Mesendoderm (in vitro differentiated cells): ENCODE measurements around the gene CAMK2N1.

Experiments
- DNase-seq: peaks from one replicate; pipeline ENCODE4 v3.0.0; 2013
- H2AK5ac ChIP-seq: 2 replicates; pipeline ENCODE4 v1.6.1; 2013; ENCODE audit warnings: low read length, inconsistent platforms
- H2BK120ac ChIP-seq: 2 replicates; pipeline ENCODE4 v1.6.1; 2013; ENCODE audit warnings: low read depth, mild to moderate bottlenecking, low read length, moderate library complexity, mixed read lengths
- H2BK15ac ChIP-seq: replicated peaks from 2 replicates; pipeline ENCODE4 v1.6.1; 2013; ENCODE audit warnings: low read depth, mild to moderate bottlenecking, moderate library complexity
- H2BK5ac ChIP-seq: 2 replicates; pipeline ENCODE4 v1.6.1; 2013; ENCODE audit warnings: low read length, inconsistent platforms
- H3K18ac ChIP-seq: 2 replicates; pipeline ENCODE4 v1.6.1; 2013; ENCODE audit warnings: mild to moderate bottlenecking, low read length, mixed read lengths
- H3K23ac ChIP-seq: one replicate; pipeline ENCODE4 v1.6.1; 2013; ENCODE audit warnings: low read length
- H3K27ac ChIP-seq: 2 replicates; pipeline ENCODE4 v1.5.1; 2013; ENCODE audit warnings: low read depth, mild to moderate bottlenecking, inconsistent platforms, low read length, moderate library complexity
- H3K27me3 ChIP-seq: 2 replicates; pipeline ENCODE4 v1.6.1; 2013; ENCODE audit warnings: low read length, control low read depth, mild to moderate bottlenecking, inconsistent platforms; ENCODE audit not compliant: insufficient read depth, poor library complexity
- H3K36me3 ChIP-seq: 2 replicates; pipeline ENCODE4 v1.6.1; 2013; ENCODE audit warnings: low read length, inconsistent platforms; ENCODE audit not compliant: control insufficient read depth, insufficient read depth
- H3K4ac ChIP-seq: one replicate; pipeline ENCODE4 v1.6.1; 2013; ENCODE audit warnings: low read depth, mild to moderate bottlenecking, low read length, moderate library complexity
- H3K4me1 ChIP-seq: 2 replicates; pipeline ENCODE4 v1.6.1; 2013; ENCODE audit warnings: low read depth, low read length, inconsistent platforms; ENCODE audit not compliant: control insufficient read depth
- H3K4me2 ChIP-seq: 2 replicates; pipeline ENCODE4 v1.6.1; 2013; ENCODE audit warnings: low read length
- H3K4me3 ChIP-seq: 2 replicates; pipeline ENCODE4 v1.5.1; 2013; ENCODE audit warnings: mild to moderate bottlenecking, low read length
- H3K56ac ChIP-seq: one replicate; pipeline ENCODE4 v1.6.1; 2013; ENCODE audit warnings: low read length
- H3K79me1 ChIP-seq: 2 replicates; pipeline ENCODE4 v1.6.1; 2013; ENCODE audit warnings: low read length, inconsistent platforms
- H3K79me2 ChIP-seq: 2 replicates; pipeline ENCODE4 v1.6.1; 2013; ENCODE audit warnings: mild to moderate bottlenecking, low read length; ENCODE audit not compliant: control insufficient read depth, insufficient read depth
- H3K9ac ChIP-seq: 2 replicates; pipeline ENCODE4 v1.6.1; 2013; ENCODE audit warnings: low read length, inconsistent platforms
- H4K5ac ChIP-seq: one replicate; pipeline ENCODE4 v1.6.1; 2013; ENCODE audit warnings: low read length
- H4K8ac ChIP-seq: one replicate; pipeline ENCODE4 v1.6.1; 2013; ENCODE audit warnings: low read depth, mild to moderate bottlenecking, control low read depth, low read length, moderate library complexity
- WGBS: extraction: QIAGEN DNeasy Blood & Tissue Kit; methylation state at CpG from one replicate; pipeline ENCODE4 v1.1.7; 2013; ENCODE audit warnings: low lambda C conversion rate, missing lambda C conversion rate; ENCODE audit not compliant: insufficient coverage; ENCODE audit errors: extremely low coverage; 5-methylcytosine and 5-hydroxymethylcytosine counted together

CAMK2N1 gene

GRCh38 chr1:20449735-20450311 lies 36.2 kb downstream of the CAMK2N1 start:
- Histone ChIP-seq H3K9ac (no peak overlapping the region), H2BK120ac (no peak overlapping the region), H3K4me2 (no peak overlapping the region), H2AK5ac (no peak overlapping the region), H3K79me1 (no peaks in the 10 kb centered on the region), H3K18ac (no peak overlapping the region), H3K4ac (no peak overlapping the region), H3K4me3 (no peak overlapping the region), H4K8ac (no peak overlapping the region), H3K56ac (no peak overlapping the region), H4K5ac (no peak overlapping the region), H3K36me3 (no peaks in the 10 kb centered on the region), H3K4me1 (no peaks in the 10 kb centered on the region), H2BK15ac (no peak overlapping the region), H3K79me2 (no peaks in the 10 kb centered on the region), H3K23ac (no peak overlapping the region), H2BK5ac (no peak overlapping the region), H3K27ac (no peak overlapping the region), H3K27me3 (no peaks in the 10 kb centered on the region)
- no CpG with 5 or more reads among the region's 4 CpGs for WGBS
- no peak for DNase-seq

DNA sequence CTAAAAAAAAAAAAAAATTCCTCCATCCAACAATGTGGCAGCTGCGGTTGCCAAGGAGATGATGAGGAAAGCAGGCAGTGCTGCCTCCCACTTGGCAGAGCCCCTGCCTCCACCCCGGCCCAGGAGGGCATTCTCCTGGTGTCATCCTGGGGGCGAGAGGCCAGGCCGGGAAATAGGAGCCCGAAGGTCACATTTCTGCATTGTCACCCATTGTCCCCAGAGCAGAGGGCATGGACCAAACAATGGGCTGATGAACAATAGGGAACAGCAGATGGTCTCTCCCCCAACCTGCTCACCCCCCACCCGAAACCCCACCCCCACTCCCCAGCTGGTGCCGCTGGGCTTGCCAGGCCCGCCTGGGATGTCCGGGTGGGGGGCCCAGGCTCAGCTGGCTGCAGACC lies 37.3 kb downstream of the CAMK2N1 start:
- no CpG with 5 or more reads among the region's 9 CpGs for WGBS
- Histone ChIP-seq H3K27me3 (no peaks in the 10 kb centered on the region), H3K36me3 (no peaks in the 10 kb centered on the region), H2BK5ac (no peak overlapping the region), H4K8ac (no peak overlapping the region), H3K4me2 (no peak overlapping the region), H3K56ac (no peak overlapping the region), H3K4me1 (no peaks in the 10 kb centered on the region), H4K5ac (no peak overlapping the region), H3K4me3 (no peak overlapping the region), H3K4ac (no peak overlapping the region), H2BK15ac (no peak overlapping the region), H3K27ac (no peak overlapping the region), H2BK120ac (no peak overlapping the region), H2AK5ac (no peak overlapping the region), H3K79me2 (no peaks in the 10 kb centered on the region), H3K9ac (no peak overlapping the region), H3K79me1 (no peaks in the 10 kb centered on the region), H3K23ac (no peak overlapping the region), H3K18ac (no peak overlapping the region)
- peak; percentile 47 for DNase-seq

DNA sequence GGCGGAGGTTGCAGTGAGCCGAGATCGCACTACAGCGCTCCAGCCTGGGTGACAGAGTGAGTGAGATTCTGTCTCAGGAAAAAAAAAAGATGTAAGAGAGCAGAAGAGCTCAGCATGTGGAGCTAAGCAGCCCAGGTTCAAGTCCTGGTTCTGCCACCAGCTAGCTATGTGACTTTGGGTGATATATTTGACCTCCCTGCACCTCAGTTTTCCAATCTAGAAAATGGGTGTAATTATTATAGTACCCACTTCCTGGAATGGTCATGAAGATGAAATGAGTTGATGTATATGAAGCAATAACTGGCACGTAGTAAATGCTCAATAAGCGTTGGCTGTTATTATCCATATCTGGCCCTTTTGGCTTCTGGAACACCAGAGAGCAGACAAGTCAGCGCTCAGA lies 38.2 kb downstream of the CAMK2N1 start:
- no peak overlapping the region for H3K27ac ChIP-seq
- H3K56ac ChIP-seq, result no peak overlapping the region
- no peak overlapping the region for H3K18ac ChIP-seq
- no peaks in the 10 kb centered on the region for H3K79me1 ChIP-seq
- H2BK5ac ChIP-seq, result no peak overlapping the region
- no peak overlapping the region for H2AK5ac ChIP-seq
- H3K9ac ChIP-seq, result no peak overlapping the region
- H3K4me2 ChIP-seq, result no peak overlapping the region
- H3K79me2 ChIP-seq, result no peaks in the 10 kb centered on the region
- no peak for DNase-seq
- no peaks in the 10 kb centered on the region for H3K36me3 ChIP-seq
- H3K4me3 ChIP-seq, result no peak overlapping the region
- no peak overlapping the region for H3K4ac ChIP-seq
- no peak overlapping the region for H2BK120ac ChIP-seq
- no peak overlapping the region for H4K8ac ChIP-seq
- H3K23ac ChIP-seq, result no peak overlapping the region
- H2BK15ac ChIP-seq, result no peak overlapping the region
- H4K5ac ChIP-seq, result no peak overlapping the region
- no peaks in the 10 kb centered on the region for H3K27me3 ChIP-seq
- WGBS, result no CpG with 5 or more reads among the region's 7 CpGs
- H3K4me1 ChIP-seq, result no peaks in the 10 kb centered on the region

- Histone ChIP-seq H2BK120ac (no peak overlapping the region), H4K8ac (no peak overlapping the region), H3K56ac (no peak overlapping the region), H3K18ac (no peak overlapping the region), H2AK5ac (no peak overlapping the region), H3K23ac (no peak overlapping the region), H3K4ac (no peak overlapping the region), H3K4me1 (no peaks in the 10 kb centered on the region), H3K27me3 (no peaks in the 10 kb centered on the region), H3K79me1 (no peaks in the 10 kb centered on the region), H3K4me3 (no peak overlapping the region), H4K5ac (no peak overlapping the region), H3K4me2 (no peak overlapping the region), H3K9ac (no peak overlapping the region), H2BK15ac (no peak overlapping the region), H2BK5ac (no peak overlapping the region), H3K79me2 (no peaks in the 10 kb centered on the region), H3K27ac (no peak overlapping the region), H3K36me3 (no peaks in the 10 kb centered on the region)
- no peak for DNase-seq
- no CpG with 5 or more reads among the region's 7 CpGs for WGBS
Observed at GRCh38 chr1:20446796-20447195, 39.2 kb downstream of the CAMK2N1 start.

GRCh38 chr1:20445956-20446355 lies 40.1 kb downstream of the CAMK2N1 start:
- Histone ChIP-seq H3K23ac (no peak overlapping the region), H2BK120ac (no peak overlapping the region), H3K18ac (no peak overlapping the region), H2BK15ac (no peak overlapping the region), H3K4me2 (no peak overlapping the region), H3K4me1 (no peaks in the 10 kb centered on the region), H2BK5ac (no peak overlapping the region), H3K27me3 (no peaks in the 10 kb centered on the region), H4K5ac (no peak overlapping the region), H3K36me3 (no peaks in the 10 kb centered on the region), H3K27ac (no peak overlapping the region), H3K56ac (no peak overlapping the region), H3K4me3 (no peak overlapping the region), H3K4ac (no peak overlapping the region), H3K79me1 (no peaks in the 10 kb centered on the region), H3K79me2 (no peaks in the 10 kb centered on the region), H2AK5ac (no peak overlapping the region), H4K8ac (no peak overlapping the region), H3K9ac (no peak overlapping the region)
- WGBS, result no CpG with 5 or more reads among the region's 6 CpGs
- no peak for DNase-seq
